NCI-H2196 treated with DMSO at 0.1 percent for 48 hours (cell line): ENCODE measurements around the gene KAZALD1.
A peak's percentile ranks its signal among the peaks of the same experiment; 100 is the strongest.

Source experiments
- DNase-seq: peaks from one replicate; lab custom pipeline; 2025; ENCODE audit not compliant: unreplicated experiment; lab: John Stamatoyannopoulos, UW

The KAZALD1 gene

DNA sequence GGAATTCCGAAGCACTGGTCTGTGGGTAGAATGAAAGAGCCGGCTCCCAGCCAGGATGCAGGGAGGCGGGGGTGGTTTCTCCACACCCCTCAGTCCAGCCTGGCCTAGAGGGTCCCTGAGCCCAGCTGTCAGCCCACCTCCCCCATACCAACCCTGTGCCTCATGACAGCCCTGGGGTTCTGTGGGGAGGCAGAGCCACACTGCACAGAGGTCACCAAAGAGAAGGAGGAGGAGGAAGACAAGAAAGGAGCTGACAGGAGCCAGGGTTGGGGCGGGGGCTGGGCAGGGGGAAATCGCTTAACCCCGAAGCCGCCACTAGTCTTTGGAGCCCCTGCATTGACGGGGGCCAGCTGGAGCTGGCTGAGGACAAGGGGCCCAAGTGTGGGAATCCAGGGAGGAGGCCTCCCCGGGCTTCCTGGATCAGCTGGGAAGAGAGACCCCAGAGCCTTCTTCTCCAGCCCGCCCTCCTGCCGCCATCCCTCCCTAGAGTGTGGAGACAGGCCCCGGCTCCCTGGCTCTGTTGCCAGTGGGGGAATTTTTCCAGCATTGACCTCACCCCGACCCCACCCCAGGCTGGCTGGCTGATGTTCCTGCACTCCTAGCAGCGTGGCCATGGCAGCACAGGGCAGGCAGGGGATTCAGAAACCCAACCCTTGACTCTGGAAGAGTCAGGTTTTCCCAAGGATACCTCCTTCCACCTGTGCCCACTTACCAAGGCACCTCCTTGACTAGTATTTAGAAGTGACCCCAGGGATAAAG is 32.5 kb downstream of the KAZALD1 start:
- DNase-seq = no peak

DNA sequence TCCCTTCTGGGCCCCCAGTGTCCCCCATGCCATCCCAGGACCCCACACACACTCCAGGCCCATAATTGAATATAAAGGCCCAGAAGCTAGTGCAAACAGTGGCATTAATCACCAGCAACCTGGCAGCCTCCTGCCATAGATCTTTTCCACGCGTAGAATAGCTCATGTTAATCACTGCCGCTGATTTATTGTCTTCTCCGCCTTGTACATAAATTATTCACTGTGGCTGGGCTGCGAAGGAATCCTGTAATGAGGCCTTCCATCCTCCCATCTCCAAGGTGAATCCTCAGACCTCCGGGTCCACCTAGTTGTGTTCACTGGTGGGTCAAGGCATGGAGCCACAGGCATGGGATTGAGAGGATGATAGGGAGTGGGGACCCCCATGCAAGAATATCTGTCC is 33.2 kb downstream of the KAZALD1 start:
- DNase-seq = no peak

DNA sequence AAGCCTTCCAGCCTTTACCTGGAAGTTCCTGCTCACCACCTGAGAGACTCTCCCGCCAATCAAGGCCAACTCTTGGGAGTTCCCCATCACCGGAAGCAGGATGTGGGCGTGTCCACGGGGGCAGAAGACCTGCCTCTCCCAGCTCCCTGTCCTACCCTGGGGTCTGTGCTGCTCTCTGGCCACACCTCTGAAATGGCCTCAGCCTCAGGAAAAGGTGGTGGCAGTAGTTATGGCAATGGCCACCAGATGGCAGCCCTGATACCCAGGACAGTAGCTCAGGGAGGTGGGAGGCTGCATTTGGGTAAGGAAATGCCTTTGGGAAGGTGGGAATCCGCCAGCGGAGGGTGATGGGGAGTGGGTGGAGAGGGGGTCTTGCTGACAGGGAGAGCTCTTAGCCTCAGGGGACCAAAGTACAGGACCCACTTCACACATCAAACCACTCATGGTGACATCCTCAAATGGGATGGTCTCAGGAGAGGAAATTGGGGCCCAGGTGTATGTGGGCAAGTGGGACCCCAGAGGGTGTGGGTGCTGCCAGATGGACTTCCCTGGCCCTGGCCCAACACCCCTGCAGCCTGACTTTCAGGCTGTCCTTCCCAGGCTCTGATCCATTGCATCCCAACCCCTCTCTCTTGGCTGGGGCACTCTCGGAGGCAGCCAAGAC is 33.9 kb downstream of the KAZALD1 start:
- DNase-seq = peak; percentile 66

DNA sequence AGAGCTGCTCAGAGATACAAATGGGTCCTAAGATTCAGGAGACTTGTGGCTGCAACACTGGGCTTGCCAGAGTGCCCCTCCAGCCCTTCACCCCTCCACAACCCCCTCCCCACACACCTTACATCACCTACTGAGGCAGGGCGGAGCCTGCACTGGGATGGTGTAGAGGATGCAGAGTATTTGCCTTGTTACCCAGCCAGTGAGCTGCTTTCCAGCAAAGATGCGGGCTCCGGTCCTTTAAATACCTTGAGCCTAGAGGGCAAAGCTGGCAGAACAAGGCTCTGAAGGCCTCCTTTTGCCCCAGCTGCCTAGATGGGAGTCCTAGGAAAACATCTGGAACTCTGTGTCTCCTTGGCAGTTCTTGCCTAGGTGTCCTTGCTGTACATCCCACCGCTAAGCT is 34.6 kb downstream of the KAZALD1 start:
- DNase-seq = no peak

DNA sequence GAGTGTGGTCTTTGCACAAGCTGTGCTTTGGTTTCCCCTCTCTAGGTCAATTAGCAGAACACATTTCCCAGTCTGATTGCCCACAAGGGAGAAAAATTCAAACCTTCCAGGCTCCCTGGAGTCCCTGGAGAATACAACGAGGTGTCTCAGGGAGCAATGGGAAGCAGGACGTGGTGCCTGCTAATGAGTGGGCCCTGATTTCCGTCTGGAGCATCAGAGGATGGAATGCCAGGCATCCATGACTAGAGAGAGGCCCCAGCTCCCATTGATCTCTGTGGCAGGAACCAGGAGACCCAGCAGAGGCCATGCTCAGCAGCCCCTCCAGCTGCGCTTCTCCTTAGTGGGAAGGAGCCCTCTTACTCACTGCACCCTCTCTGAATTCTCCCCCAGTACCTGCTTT is 36.1 kb downstream of the KAZALD1 start:
- DNase-seq = no peak

DNA sequence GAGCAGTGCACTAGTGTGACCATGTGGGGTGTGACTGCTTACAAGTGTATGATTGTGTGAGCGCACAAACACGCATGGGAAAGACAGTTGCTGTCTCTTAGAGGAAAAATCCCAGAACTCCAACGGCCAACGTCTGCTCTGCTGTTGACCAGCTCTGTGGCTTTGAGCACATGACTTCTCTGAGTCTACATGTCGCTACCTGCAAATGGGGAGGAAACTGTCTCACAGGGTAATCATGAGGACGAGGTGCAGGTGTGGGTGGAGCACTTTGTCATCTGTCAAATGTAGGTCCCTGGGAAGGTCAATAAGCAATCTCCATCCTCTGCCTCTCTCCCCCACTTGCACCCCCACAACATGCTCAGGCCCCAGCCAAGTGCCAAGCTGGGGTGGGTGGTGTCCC is 38.1 kb downstream of the KAZALD1 start:
- no peak for DNase-seq

DNA sequence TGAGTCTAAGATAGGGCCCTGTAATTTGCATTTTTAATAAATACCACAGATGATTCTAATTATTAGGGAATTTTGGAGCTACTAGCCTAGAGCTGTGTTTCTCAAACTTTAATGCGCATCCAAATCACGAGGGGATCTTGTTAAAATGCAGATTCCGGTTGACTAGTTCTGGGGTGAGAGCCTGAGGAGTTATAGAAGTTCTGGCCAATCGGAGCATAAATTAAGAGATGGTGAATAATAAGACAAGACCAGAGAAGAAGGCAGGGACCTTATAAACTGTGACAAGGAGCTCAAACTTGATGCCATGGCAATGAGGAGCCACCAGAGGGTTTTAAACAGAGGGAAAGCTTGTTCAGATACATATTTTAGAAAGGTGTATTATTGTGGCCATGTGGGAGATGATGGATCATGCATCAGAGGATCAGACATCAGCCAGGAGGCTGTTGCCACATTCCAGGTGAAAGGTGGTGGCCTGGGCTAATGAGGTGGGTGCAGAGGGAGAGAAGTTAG is 39.6 kb downstream of the KAZALD1 start:
- no peak for DNase-seq

DNA sequence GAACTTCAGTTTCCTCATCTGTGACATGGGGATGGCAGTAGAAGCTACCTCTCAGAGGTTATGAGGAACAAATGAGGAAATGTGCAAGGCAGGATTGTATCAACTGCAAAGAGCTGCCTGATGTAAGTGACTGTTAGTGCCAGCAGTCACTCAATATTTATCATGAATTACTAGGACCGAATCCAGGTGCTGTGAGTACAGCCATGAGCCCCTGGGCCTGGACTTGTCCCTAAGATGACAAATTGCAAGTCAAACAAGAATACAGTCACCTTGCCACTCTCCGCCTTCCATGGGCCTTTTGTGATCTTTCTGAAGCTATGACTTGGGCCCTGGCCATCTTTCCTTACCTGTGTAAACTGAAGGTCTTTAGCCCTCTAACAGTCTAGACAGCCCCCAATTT is 41.6 kb downstream of the KAZALD1 start:
- DNase-seq = no peak

DNA sequence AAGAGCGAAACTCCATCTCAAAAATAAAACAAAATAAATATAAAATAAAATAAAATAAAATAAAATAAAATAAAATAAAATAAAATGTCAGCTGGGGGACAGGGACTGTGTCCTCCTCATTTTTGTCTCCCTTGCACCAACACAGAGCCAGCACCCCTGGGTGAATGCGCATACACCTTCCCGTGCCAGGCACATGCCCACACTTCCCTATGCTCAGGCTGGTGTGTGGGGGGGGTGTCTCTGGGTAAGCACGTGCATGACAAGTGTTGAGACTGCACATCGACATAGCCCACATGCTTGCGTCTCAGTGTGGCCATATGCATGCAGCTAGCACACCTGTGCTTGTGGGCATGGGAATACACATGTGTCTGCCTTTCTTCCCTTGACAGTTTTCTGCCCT is 44.6 kb downstream of the KAZALD1 start:
- no peak for DNase-seq

DNA sequence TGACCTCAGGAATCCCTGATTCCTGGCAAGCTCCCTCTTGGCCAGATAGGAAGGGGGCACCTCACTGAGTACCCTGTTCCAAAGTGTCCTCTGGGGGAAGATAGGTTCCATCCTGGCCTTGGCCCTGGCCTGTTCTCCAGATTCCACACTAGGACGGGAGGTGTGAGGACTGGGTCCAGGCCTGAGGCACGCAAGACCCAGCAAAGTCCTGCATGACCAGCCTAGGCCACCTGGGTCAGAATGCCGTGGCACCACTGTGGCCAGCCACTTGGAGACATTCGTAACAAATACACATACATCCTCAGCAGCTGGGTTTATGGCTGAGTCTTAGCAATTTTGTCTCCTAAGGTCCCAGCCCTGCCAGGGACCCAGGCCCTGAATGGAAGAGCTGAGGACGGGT is 46.0 kb downstream of the KAZALD1 start:
- no peak for DNase-seq

DNA sequence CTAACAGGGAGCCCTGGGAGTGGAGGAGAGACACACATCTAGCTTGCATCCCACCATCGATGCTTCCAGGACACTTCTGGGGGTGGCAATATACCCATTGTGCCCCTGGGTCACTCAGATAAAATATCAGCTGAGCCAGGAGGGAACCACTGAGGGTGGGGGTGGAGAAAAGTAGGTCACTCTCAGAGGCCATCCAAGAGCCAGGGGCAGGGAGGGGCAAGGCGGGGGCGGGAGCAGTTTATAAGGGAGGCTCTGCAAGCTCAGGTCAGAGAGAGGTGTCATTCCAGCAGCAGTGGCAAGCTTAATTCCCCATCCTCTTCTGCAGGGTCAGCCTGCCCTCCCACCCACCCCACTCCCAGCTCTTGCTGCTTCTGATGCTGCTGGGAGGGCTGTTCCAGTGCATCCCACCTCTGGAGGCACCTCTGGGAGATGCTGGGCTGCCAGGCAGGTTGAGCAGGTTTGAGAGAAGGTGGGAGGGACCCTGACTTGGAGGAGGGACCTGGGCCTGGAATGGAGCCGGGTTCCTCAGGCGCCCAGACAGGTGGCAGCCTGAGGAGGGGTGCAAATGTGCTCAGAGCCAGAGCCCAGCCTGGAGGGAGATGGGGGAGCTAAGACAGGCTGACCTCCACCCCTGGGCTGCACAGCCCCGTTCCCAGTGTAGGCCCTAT is 49.2 kb downstream of the KAZALD1 start:
- DNase-seq = no peak

DNA sequence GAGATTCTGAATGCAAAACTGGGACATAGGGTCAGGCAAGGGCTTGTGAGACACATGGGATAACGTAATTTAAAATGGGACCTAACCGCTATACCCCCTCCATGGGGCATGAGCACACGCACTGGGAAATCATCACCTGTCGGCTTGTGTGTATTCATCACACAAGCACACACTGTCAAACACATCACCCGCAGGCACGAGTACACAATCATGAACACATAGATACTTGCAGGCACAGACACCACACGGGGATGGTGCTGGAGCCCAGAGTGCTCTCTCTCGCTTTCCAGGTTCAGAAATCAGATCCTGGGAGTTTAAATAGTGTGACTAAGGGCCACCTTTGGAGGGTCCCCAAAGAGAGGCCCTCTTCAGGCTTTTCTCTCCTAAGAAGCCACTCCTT is 49.8 kb downstream of the KAZALD1 start:
- DNase-seq = no peak

DNA sequence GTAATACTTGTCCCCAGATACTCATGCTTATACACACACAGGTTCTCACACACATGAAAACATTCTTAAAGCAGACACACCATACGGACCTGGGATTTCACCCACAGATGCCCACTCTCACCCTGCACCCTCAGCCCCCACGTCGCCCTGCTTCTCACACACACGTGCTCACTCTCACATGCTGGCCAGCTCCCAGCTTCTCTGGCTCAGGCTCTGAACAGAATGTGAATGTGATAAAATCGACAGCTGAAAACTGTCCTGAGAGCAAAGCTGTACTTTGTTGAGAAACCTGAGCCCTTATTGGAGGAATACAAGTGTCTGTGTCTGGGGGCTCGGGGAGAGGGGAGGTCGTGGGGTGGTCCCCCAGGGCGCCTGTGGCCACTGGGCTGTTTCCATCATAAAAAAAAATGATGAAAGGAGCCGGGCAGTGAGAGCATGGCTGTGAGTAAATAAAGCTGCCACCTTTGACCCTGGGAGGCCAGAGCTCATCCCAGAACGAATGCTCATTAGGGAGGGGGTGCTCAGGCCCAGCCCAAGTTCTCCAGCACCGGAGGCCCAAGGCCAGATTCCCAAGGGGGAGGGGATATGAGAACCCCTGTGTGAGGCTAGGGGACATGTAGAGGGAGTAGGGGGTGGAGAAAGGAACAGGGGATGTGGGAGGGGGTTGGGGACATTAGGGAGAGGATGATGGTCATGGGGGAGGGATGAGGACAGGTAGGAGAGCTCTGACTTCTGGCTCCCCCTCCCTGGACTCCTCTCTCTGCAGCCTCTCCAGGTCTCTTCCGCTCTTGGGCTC is 51.2 kb downstream of the KAZALD1 start:
- DNase-seq = no peak

DNA sequence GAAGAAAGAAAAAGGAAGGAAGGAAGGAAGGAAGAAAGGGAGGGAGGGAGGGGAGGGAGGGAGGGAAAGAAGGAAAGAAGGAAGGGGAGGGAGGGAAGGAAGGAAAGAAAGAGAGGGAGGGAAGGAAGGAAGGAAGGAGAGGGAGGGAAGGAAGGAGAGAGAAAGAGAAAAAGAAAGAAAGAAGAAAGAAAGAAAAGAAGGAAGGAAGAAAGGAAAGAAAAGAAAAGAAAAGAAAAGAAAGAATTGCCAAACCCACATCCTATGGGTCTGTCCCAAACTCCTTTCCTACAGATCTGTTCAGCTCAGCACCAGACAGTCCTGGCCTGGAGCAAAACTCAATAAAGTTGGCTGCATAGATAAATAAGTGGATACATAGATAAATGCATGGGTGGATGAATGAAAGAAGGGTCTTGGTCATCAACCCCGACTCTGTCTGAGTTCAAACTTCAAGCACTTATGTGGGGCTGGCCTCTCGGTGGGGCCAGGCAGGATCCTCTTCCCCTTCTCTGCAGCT is 52.2 kb downstream of the KAZALD1 start:
- no peak for DNase-seq

DNA sequence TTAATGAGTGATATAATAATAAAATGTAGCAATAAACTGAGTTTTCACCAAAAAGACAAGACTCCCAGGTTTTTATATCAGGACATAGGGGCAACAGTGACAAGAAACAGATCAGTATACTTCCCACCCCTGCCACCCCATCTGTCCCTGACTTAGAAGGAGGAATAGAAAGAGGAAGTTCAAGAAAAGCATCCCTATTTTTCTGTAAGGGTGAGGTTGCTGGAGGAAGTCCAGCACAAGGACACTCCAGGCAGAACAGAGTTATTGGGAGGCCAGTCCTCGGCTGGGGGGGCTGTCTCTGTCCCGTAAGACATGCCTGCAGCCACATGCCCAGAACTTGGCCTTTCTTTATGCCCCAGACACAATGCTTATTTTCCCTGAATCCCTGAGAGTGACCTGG is 52.9 kb downstream of the KAZALD1 start:
- DNase-seq = no peak
